GM10248 (cell line): Measurements from ENCODE around the gene TADA2A.
A peak's percentile ranks its signal among the peaks of the same experiment; 100 is the strongest.
"Not testable (repeated sequence)": the region's sequence is repeated elsewhere in the genome, so short reads cannot be mapped to it uniquely, and the experiment has no call there.

Experiments
- CTCF ChIA-PET: fragments of 300-600 bp; sonication (Branson Sonifier 250); formaldehyde crosslinking; extraction: SDS; loops from one replicate; lab custom pipeline; 2021; ENCODE audit warnings: antibody characterized with exemption; lab: Yijun Ruan, JAX
- POLR2A ChIA-PET: fragments of 350-650 bp; sonication (Branson Sonifier 250); formaldehyde crosslinking; extraction: SDS; loops from one replicate; lab custom pipeline; 2020; ENCODE audit warnings: antibody characterized with exemption; lab: Yijun Ruan, JAX
- DNase-seq: peaks from one replicate; pipeline ENCODE4 v3.0.0; 2012; ENCODE audit errors: extremely low spot score
- TF ChIP-seq, protein P1 (sequence below): IDR thresholded peaks from 2 replicates; pipeline ENCODE4 v1.5.1; 2012; ENCODE audit warnings: mild to moderate bottlenecking, low read depth; ENCODE audit errors: extremely low read depth, missing control alignments, control extremely low read depth

TADA2A gene

DNA sequence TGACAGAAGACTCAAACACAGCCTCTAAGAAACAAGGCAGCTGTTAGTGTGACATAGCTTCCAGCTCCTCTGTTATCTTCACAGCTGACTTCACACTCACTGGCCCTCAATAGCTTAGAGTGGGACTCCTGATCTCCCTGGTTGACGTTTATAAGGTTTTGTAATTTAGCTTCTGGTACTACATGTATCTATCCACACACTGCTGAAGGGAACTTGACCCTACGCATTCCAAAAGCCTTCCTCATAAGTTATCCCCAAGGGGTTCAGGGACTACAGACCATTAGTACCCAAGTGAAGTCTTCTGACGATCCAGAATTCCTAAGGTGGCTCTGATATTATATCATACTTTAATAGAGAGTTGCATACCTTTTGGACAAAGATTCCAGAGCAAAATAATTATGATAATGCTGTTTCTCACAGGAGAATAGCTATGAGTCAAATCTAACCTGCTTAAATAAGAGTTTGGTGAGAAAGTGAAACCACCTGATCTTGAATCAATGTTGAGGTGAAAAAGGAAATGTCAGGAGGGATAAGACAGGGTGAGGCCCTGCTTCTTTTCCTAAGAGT, 14.6 kb upstream of the TADA2A start:
- peak; percentile 62 for DNase-seq
- ChIA-PET CTCF (interaction anchor here (0.9 to 11.7 kb wide), 6 partner anchors 9 to 765 kb away, joined by 3 to 143 read pairs (median 4); partner anchors contain the start of gene C17orf78), POLR2A (interaction anchor here (0.6 to 0.8 kb wide), 2 partner anchors 15 to 22 kb away, joined by 3 to 5 read pairs; no protein-coding TSS in a partner anchor)
- TF ChIP-seq, protein P1, sequence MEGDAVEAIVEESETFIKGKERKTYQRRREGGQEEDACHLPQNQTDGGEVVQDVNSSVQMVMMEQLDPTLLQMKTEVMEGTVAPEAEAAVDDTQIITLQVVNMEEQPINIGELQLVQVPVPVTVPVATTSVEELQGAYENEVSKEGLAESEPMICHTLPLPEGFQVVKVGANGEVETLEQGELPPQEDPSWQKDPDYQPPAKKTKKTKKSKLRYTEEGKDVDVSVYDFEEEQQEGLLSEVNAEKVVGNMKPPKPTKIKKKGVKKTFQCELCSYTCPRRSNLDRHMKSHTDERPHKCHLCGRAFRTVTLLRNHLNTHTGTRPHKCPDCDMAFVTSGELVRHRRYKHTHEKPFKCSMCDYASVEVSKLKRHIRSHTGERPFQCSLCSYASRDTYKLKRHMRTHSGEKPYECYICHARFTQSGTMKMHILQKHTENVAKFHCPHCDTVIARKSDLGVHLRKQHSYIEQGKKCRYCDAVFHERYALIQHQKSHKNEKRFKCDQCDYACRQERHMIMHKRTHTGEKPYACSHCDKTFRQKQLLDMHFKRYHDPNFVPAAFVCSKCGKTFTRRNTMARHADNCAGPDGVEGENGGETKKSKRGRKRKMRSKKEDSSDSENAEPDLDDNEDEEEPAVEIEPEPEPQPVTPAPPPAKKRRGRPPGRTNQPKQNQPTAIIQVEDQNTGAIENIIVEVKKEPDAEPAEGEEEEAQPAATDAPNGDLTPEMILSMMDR = no peak

DNA sequence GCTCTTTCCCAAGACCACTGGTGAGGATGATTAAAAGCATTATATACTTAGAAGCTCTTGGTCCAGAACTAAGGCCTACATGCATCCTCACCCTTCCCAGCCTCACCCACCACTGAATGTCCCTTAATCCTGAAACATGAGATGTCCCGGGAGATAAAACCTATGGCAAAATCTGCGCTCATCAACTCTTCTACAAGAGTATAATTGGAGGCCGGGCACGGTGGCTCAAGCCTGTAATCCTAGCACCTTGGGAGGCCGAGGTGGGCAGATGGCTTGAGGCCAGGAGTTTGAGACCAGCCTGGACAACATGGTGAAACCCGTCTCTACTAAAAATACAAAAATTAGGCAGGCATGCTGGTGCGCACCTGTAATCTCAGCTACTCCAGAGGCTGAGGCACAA, 13.3 kb upstream of the TADA2A start:
- ChIA-PET POLR2A (no interaction called here), CTCF (interaction anchor here (11.7 kb wide), 1 partner anchor 19 kb away, joined by 143 read pairs; the partner anchor contains the start of gene C17orf78)
- no peak for DNase-seq
- TF ChIP-seq, protein P1 = no peak

DNA sequence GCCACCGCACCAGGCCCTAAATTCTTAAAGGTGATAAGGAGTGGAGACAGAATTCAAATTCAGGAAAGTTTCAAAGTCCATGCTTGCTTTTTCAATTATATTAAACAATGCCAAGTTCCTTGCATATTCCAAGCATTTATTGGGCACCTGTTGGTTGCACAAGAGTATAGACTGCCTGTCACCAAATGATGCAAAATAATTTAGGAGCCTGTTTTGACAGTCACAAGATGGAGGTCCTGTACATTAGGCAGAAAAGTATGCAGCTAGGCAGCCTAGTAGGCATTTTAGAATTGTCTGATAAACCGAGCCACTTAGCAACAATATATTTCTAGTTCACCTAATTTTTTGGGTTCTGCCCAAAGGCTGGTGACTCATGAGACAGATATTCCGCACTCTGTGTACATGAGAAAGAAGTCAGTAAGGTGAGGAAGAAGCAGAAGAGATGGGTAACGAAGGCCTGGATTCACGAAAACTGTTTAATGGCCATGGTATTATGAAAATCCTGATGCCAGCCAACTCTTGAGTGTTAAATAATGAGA, 7.4 kb upstream of the TADA2A start:
- ChIA-PET POLR2A (no interaction called here), CTCF (interaction anchor here (2.6 to 9.7 kb wide), 2 partner anchors 23 to 26 kb away, joined by 17 to 86 read pairs; partner anchors contain the start of gene C17orf78)
- DNase-seq = no peak
- TF ChIP-seq, protein P1 = no peak

DNA sequence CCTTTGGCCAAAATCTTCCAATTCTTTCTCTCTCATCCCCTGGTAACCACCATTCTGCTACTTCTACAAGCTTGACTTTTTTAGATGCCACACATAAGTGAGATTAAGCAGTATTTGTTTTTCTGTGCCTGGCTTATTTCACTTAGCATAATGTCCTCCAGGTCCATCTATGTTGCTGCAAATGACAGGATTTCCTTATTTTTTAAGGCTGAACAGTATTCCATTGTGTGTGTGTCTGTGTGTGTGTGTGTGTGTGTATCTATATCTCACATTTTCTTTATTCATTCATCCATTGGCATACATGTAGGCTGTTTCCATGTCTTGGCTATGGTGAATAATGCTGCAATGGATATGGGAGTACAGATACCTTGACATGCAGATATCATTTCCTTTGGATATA, 6.2 kb upstream of the TADA2A start:
- TF ChIP-seq, protein P1 = no peak
- POLR2A ChIA-PET = no interaction called here
- no peak for DNase-seq
- CTCF ChIA-PET = interaction anchor here (1.7 to 9.7 kb wide), 2 partner anchors 8 to 28 kb away, joined by 4 to 86 read pairs; no protein-coding TSS in a partner anchor

DNA sequence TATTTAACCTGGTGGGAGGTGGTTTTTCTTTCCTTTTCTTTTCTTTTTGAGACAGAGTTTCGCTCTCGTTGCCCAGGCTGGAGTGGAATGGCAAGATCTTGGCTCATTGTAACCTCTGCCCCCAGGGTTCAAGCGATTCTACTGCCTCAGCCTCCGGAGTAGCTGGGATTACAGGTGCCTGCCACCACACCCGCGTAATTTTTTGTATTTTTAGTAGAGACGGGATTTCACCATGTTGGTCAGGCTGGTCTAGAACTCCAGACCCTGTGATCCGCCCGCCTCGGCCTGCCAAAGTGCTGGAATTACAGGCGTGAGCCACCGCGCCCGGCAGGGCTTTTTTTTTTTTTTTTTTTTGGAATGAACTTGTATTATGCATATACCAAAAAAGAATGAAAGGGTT, 1.2 kb upstream of the TADA2A start:
- CTCF ChIA-PET = interaction anchor here (1.0 to 9.7 kb wide), 2 partner anchors 12 to 33 kb away, joined by 3 to 86 read pairs; no protein-coding TSS in a partner anchor
- DNase-seq, POLR2A ChIA-PET: not testable (repeated sequence)

DNA sequence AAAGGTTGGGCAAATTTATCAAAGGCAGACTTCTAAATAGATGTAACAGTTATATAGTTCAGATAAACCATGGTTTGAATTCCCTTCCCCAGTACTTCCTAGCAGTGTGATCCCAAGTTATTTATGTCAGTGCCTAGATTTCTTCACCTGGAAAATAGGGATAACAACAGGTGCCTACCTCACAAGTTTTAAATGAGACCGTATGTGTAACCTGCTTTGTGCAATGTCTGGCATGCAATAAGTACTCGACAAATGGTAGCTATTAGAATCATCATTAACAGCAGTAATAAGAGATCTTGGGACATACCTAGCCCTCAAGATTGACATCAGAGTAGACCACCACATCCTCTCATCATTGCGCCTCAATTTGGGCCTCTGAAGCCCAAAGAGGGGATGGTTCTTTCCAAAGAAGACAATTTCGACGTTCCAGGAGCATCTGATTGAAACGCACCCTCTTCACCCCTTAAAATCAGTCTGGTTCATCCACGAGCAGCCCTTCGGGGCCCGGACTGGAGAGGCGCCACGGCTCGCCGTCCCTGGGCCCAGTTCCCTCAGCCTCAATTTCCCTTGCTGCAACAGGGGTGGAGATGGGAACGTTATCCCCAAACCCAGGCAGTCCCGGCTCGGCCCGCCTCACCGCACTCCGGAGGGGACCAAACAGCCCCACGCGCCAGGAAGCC, 591 bp upstream of the TADA2A start:
- CTCF ChIA-PET = interaction anchor here (9.7 kb wide), 1 partner anchor 33 kb away, joined by 86 read pairs; no protein-coding TSS in a partner anchor

DNA sequence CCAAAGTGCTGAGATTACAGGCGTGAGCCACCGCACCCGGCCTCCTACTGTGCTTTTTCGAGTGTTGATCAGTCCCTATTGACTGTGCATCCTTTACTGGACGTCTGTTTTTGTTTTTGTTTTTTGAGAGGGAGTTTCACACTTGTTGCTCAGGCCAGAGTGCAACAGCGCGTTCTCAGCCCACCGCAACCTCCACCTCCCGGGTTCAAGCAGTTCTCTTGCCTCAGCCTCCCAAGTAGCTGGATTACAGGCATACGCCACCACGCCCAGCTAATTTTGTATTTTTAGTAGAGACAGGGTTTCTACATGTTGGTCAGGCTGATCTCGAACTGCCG, 1.4 kb downstream of the TADA2A start:
- POLR2A ChIA-PET = not testable (repeated sequence)
- CTCF ChIA-PET = interaction anchor here (1.8 to 2.9 kb wide), 5 partner anchors 11 to 35 kb away, joined by 5 to 19 read pairs (median 6); no protein-coding TSS in a partner anchor

More for the DNA sequence above, 591 bp upstream of the TADA2A start:
- TF ChIP-seq, protein P1 = no peak
- DNase-seq = no peak
- POLR2A ChIA-PET = no interaction called here

More for the DNA sequence above, 1.4 kb downstream of the TADA2A start:
- DNase-seq = not testable (repeated sequence)
